WTC11 (cell line): ENCODE data around the gene KLHL34. TPM values are rescaled to one million over a fixed set of nuclear protein-coding genes. Genes with fewer than 3 reads are reported as not detected.

Experiments used
- ETV6 ChIP-seq: sonication (generic); formaldehyde crosslinking; IDR thresholded peaks from 2 replicates; pipeline ENCODE4 v1.8.1; 2022; ENCODE audit warnings: mild to moderate bottlenecking, missing genetic modification reagents
- NFYB ChIP-seq: sonication (generic); formaldehyde crosslinking; conservative IDR thresholded peaks from 2 replicates; pipeline ENCODE4 v1.8.0; 2022; ENCODE audit warnings: low read depth, missing genetic modification reagents
- SMAD4 ChIP-seq: sonication (generic); formaldehyde crosslinking; IDR thresholded peaks from 2 replicates; pipeline ENCODE4 v1.8.0; 2022; ENCODE audit warnings: mild to moderate bottlenecking, missing genetic modification reagents
- ZNF219 ChIP-seq: sonication (generic); formaldehyde crosslinking; IDR thresholded peaks from 2 replicates; pipeline ENCODE4 v1.8.0; 2023; ENCODE audit warnings: missing genetic modification reagents, mild to moderate bottlenecking, borderline replicate concordance
- total RNA-seq: library from RNA; stranded (reverse); gene quantifications from 3 replicates; pipeline ENCODE4 v1.2.3, GENCODE V29; 2021
- TF ChIP-seq, protein P1 (sequence below): sonication (generic); formaldehyde crosslinking; IDR thresholded peaks from 2 replicates; pipeline ENCODE4 v1.8.0; 2022; ENCODE audit warnings: mild to moderate bottlenecking, missing genetic modification reagents

The KLHL34 gene
- total RNA-seq, 1 experiment from 2014 or later = 1.6 TPM

- TF ChIP-seq SMAD4 (CRISPR knock-in tag) = no peak
- no peak for TF ChIP-seq NFYB (CRISPR knock-in tag)
- no peak for TF ChIP-seq ETV6
- TF ChIP-seq, protein P1, sequence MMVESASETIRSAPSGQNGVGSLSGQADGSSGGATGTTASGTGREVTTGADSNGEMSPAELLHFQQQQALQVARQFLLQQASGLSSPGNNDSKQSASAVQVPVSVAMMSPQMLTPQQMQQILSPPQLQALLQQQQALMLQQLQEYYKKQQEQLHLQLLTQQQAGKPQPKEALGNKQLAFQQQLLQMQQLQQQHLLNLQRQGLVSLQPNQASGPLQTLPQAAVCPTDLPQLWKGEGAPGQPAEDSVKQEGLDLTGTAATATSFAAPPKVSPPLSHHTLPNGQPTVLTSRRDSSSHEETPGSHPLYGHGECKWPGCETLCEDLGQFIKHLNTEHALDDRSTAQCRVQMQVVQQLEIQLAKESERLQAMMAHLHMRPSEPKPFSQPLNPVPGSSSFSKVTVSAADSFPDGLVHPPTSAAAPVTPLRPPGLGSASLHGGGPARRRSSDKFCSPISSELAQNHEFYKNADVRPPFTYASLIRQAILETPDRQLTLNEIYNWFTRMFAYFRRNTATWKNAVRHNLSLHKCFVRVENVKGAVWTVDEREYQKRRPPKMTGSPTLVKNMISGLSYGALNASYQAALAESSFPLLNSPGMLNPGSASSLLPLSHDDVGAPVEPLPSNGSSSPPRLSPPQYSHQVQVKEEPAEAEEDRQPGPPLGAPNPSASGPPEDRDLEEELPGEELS (CRISPR knock-in tag) = no peak
- no peak for TF ChIP-seq ZNF219 (CRISPR knock-in tag)
- TF ChIP-seq, all 79 proteins: peak for 0
Observed at GRCh38 chrX:21606002-21606401, 52.1 kb downstream of the KLHL34 start (continued).

Other genes starting within 250 kb of the KLHL34 start
- gene SMPX, start 99.8 kb upstream of the KLHL34 start, total RNA-seq = not detected in 3 replicates
- 8.4 to 9.8 TPM (median 9.1 TPM) in 3 replicates for gene MBTPS2, start 181.3 kb upstream of the KLHL34 start, total RNA-seq
- 0.78 to 1.4 TPM (median 0.82 TPM) in 3 replicates for gene YY2, start 197.7 kb upstream of the KLHL34 start, total RNA-seq